GM12892 (cell line): ENCODE data around the gene RBM33.

Source experiments
- POLR2A ChIP-seq: IDR thresholded peaks from 2 replicates; pipeline ENCODE4 v1.6.1; 2011; ENCODE audit warnings: low read depth, low read length, control low read depth
- POLR2AphosphoS5 ChIP-seq: IDR thresholded peaks from 2 replicates; pipeline ENCODE4 v1.6.1; 2011; ENCODE audit warnings: low read depth, low read length, control low read depth

- TF ChIP-seq POLR2A (no peak), POLR2AphosphoS5 (no peak)
Measured at GRCh38 chr7:155705623-155706360, 61.3 kb downstream of the RBM33 start.
